Measurements from ENCODE around the gene HOXC10.
A peak's percentile ranks its signal among the peaks of the same experiment; 100 is the strongest.

- TF ChIP-seq, protein P1, sequence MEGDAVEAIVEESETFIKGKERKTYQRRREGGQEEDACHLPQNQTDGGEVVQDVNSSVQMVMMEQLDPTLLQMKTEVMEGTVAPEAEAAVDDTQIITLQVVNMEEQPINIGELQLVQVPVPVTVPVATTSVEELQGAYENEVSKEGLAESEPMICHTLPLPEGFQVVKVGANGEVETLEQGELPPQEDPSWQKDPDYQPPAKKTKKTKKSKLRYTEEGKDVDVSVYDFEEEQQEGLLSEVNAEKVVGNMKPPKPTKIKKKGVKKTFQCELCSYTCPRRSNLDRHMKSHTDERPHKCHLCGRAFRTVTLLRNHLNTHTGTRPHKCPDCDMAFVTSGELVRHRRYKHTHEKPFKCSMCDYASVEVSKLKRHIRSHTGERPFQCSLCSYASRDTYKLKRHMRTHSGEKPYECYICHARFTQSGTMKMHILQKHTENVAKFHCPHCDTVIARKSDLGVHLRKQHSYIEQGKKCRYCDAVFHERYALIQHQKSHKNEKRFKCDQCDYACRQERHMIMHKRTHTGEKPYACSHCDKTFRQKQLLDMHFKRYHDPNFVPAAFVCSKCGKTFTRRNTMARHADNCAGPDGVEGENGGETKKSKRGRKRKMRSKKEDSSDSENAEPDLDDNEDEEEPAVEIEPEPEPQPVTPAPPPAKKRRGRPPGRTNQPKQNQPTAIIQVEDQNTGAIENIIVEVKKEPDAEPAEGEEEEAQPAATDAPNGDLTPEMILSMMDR (IDR thresholded peaks at IDR 0.05), result peak in 1 of 3 experiments; percentile 20
- TF ChIP-seq POLR2A (IDR thresholded peaks at IDR 0.05), result no peak
Measured at GRCh38 chr12:54021432-54022013, 36.6 kb downstream of the HOXC10 start.
